ENCODE results near the gene AHCYL2.

AHCYL2 gene

GRCh38 chr7:129386506-129386905 is 161.7 kb downstream of the AHCYL2 start:
- Histone ChIP-seq H3K9me3 (ENCODE audit: control insufficient read depth, insufficient read depth, low read depth, low read length) (no peaks in the 10 kb centered on the region), H3K4me1 (ENCODE audit: control insufficient read depth, insufficient read depth, low read length) (peaks cover 19% of the 10 kb centered on the region), H3K9ac (ENCODE audit: low read length) (no peak overlapping the region), H3K36me3 (ENCODE audit: control insufficient read depth, insufficient read depth, low read length) (peaks cover 9% of the 10 kb centered on the region; the same call in 1 of the 2 replicates), H3K27me3 (ENCODE audit: control insufficient read depth, insufficient read depth, low read length) (no peaks in the 10 kb centered on the region), H3K4me3 (ENCODE audit: low read depth, low read length) (no peak overlapping the region), H3K27ac (ENCODE audit: low read depth, low read length) (no peak overlapping the region)

- Histone ChIP-seq H3K36me3 (ENCODE audit: control insufficient read depth, insufficient read depth, low read length) (peaks cover 9% of the 10 kb centered on the region; the same call in 1 of the 2 replicates), H3K27ac (ENCODE audit: low read depth, low read length) (no peak overlapping the region), H3K27me3 (ENCODE audit: control insufficient read depth, insufficient read depth, low read length) (no peaks in the 10 kb centered on the region), H3K9ac (ENCODE audit: low read length) (no peak overlapping the region), H3K4me1 (ENCODE audit: control insufficient read depth, insufficient read depth, low read length) (peaks cover 19% of the 10 kb centered on the region), H3K4me3 (ENCODE audit: low read depth, low read length) (no peak overlapping the region), H3K9me3 (ENCODE audit: control insufficient read depth, insufficient read depth, low read depth, low read length) (no peaks in the 10 kb centered on the region)
Observed at GRCh38 chr7:129387537-129387936, 162.7 kb downstream of the AHCYL2 start.

- no peak overlapping the region for H3K4me3 ChIP-seq (ENCODE audit: low read depth, low read length)
- no peak overlapping the region for H3K9ac ChIP-seq (ENCODE audit: low read length)
- peaks cover 19% of the 10 kb centered on the region for H3K4me1 ChIP-seq (ENCODE audit: control insufficient read depth, insufficient read depth, low read length)
- H3K27ac ChIP-seq (ENCODE audit: low read depth, low read length): no peak overlapping the region
- peaks cover 10% of the 10 kb centered on the region; the same call in 1 of the 2 replicates for H3K36me3 ChIP-seq (ENCODE audit: control insufficient read depth, insufficient read depth, low read length)
- H3K27me3 ChIP-seq (ENCODE audit: control insufficient read depth, insufficient read depth, low read length): no peaks in the 10 kb centered on the region
- H3K9me3 ChIP-seq (ENCODE audit: control insufficient read depth, insufficient read depth, low read depth, low read length): no peaks in the 10 kb centered on the region
Observed at GRCh38 chr7:129388333-129389098, 163.7 kb downstream of the AHCYL2 start.

- no peak overlapping the region for H3K4me3 ChIP-seq (ENCODE audit: low read depth, low read length)
- no peaks in the 10 kb centered on the region for H3K27me3 ChIP-seq (ENCODE audit: control insufficient read depth, insufficient read depth, low read length)
- peaks cover 15% of the 10 kb centered on the region for H3K4me1 ChIP-seq (ENCODE audit: control insufficient read depth, insufficient read depth, low read length)
- no peak overlapping the region for H3K27ac ChIP-seq (ENCODE audit: low read depth, low read length)
- no peak overlapping the region for H3K9ac ChIP-seq (ENCODE audit: low read length)
- H3K9me3 ChIP-seq (ENCODE audit: control insufficient read depth, insufficient read depth, low read depth, low read length): no peaks in the 10 kb centered on the region
- peaks cover 12% of the 10 kb centered on the region; the same call in 1 of the 2 replicates for H3K36me3 ChIP-seq (ENCODE audit: control insufficient read depth, insufficient read depth, low read length)
Observed at GRCh38 chr7:129389829-129390228, 165.0 kb downstream of the AHCYL2 start.

- Histone ChIP-seq H3K4me3 (ENCODE audit: low read depth, low read length) (no peak overlapping the region), H3K9me3 (ENCODE audit: control insufficient read depth, insufficient read depth, low read depth, low read length) (no peaks in the 10 kb centered on the region), H3K27me3 (ENCODE audit: control insufficient read depth, insufficient read depth, low read length) (no peaks in the 10 kb centered on the region), H3K9ac (ENCODE audit: low read length) (no peak overlapping the region), H3K4me1 (ENCODE audit: control insufficient read depth, insufficient read depth, low read length) (peaks cover 18% of the 10 kb centered on the region), H3K36me3 (ENCODE audit: control insufficient read depth, insufficient read depth, low read length) (peaks cover 14% of the 10 kb centered on the region; the same call in 1 of the 2 replicates), H3K27ac (ENCODE audit: low read depth, low read length) (no peak overlapping the region)
Observed at GRCh38 chr7:129390314-129390713, 165.5 kb downstream of the AHCYL2 start.

GRCh38 chr7:129391546-129392171 is 166.8 kb downstream of the AHCYL2 start:
- Histone ChIP-seq H3K27ac (ENCODE audit: low read depth, low read length) (no peak overlapping the region), H3K4me1 (ENCODE audit: control insufficient read depth, insufficient read depth, low read length) (peaks cover 15% of the 10 kb centered on the region), H3K9ac (ENCODE audit: low read length) (no peak overlapping the region), H3K4me3 (ENCODE audit: low read depth, low read length) (no peak overlapping the region), H3K36me3 (ENCODE audit: control insufficient read depth, insufficient read depth, low read length) (peaks cover 14% of the 10 kb centered on the region; the same call in 1 of the 2 replicates), H3K27me3 (ENCODE audit: control insufficient read depth, insufficient read depth, low read length) (no peaks in the 10 kb centered on the region), H3K9me3 (ENCODE audit: control insufficient read depth, insufficient read depth, low read depth, low read length) (no peaks in the 10 kb centered on the region)

GRCh38 chr7:129393255-129393654 is 168.4 kb downstream of the AHCYL2 start:
- H3K9me3 ChIP-seq (ENCODE audit: control insufficient read depth, insufficient read depth, low read depth, low read length): no peaks in the 10 kb centered on the region
- no peak overlapping the region for H3K27ac ChIP-seq (ENCODE audit: low read depth, low read length)
- H3K27me3 ChIP-seq (ENCODE audit: control insufficient read depth, insufficient read depth, low read length): no peaks in the 10 kb centered on the region
- no peak overlapping the region for H3K9ac ChIP-seq (ENCODE audit: low read length)
- no peak overlapping the region for H3K4me3 ChIP-seq (ENCODE audit: low read depth, low read length)
- peaks cover 14% of the 10 kb centered on the region; the same call in 1 of the 2 replicates for H3K36me3 ChIP-seq (ENCODE audit: control insufficient read depth, insufficient read depth, low read length)
- H3K4me1 ChIP-seq (ENCODE audit: control insufficient read depth, insufficient read depth, low read length): peaks cover 10% of the 10 kb centered on the region

GRCh38 chr7:129394101-129394500 is 169.3 kb downstream of the AHCYL2 start:
- no peaks in the 10 kb centered on the region for H3K9me3 ChIP-seq (ENCODE audit: control insufficient read depth, insufficient read depth, low read depth, low read length)
- H3K4me1 ChIP-seq (ENCODE audit: control insufficient read depth, insufficient read depth, low read length): peaks cover 5% of the 10 kb centered on the region; the same call in 1 of the 2 replicates
- peaks cover 14% of the 10 kb centered on the region; the same call in 1 of the 2 replicates for H3K36me3 ChIP-seq (ENCODE audit: control insufficient read depth, insufficient read depth, low read length)
- H3K4me3 ChIP-seq (ENCODE audit: low read depth, low read length): no peak overlapping the region
- no peaks in the 10 kb centered on the region for H3K27me3 ChIP-seq (ENCODE audit: control insufficient read depth, insufficient read depth, low read length)
- no peak overlapping the region for H3K27ac ChIP-seq (ENCODE audit: low read depth, low read length)
- no peak overlapping the region for H3K9ac ChIP-seq (ENCODE audit: low read length)

GRCh38 chr7:129394982-129395914 is 170.4 kb downstream of the AHCYL2 start:
- no peak overlapping the region for H3K4me3 ChIP-seq (ENCODE audit: low read depth, low read length)
- H3K27me3 ChIP-seq (ENCODE audit: control insufficient read depth, insufficient read depth, low read length): no peaks in the 10 kb centered on the region
- no peak overlapping the region for H3K27ac ChIP-seq (ENCODE audit: low read depth, low read length)
- no peaks in the 10 kb centered on the region for H3K9me3 ChIP-seq (ENCODE audit: control insufficient read depth, insufficient read depth, low read depth, low read length)
- H3K36me3 ChIP-seq (ENCODE audit: control insufficient read depth, insufficient read depth, low read length): peaks cover 12% of the 10 kb centered on the region; the same call in 1 of the 2 replicates
- peaks cover 5% of the 10 kb centered on the region; the same call in 1 of the 2 replicates for H3K4me1 ChIP-seq (ENCODE audit: control insufficient read depth, insufficient read depth, low read length)
- H3K9ac ChIP-seq (ENCODE audit: low read length): no peak overlapping the region

GRCh38 chr7:129401228-129401966 is 176.6 kb downstream of the AHCYL2 start:
- Histone ChIP-seq H3K4me1 (ENCODE audit: control insufficient read depth, insufficient read depth, low read length) (peaks cover 12% of the 10 kb centered on the region), H3K9me3 (ENCODE audit: control insufficient read depth, insufficient read depth, low read depth, low read length) (no peaks in the 10 kb centered on the region), H3K27me3 (ENCODE audit: control insufficient read depth, insufficient read depth, low read length) (no peaks in the 10 kb centered on the region), H3K9ac (ENCODE audit: low read length) (no peak overlapping the region), H3K27ac (ENCODE audit: low read depth, low read length) (0 out of 2 replicates have a peak overlapping the region, but pooled peaks have one; percentile 0), H3K36me3 (ENCODE audit: control insufficient read depth, insufficient read depth, low read length) (peaks cover 11% of the 10 kb centered on the region; the same call in 1 of the 2 replicates), H3K4me3 (ENCODE audit: low read depth, low read length) (no peak overlapping the region)

Measured in HUES6 (cell line).